ENCODE results near the gene CSNK1G2.

GRCh38 chr19:1924320-1924961, 16.5 kb upstream of the CSNK1G2 start:
- TF ChIP-seq, protein P1, sequence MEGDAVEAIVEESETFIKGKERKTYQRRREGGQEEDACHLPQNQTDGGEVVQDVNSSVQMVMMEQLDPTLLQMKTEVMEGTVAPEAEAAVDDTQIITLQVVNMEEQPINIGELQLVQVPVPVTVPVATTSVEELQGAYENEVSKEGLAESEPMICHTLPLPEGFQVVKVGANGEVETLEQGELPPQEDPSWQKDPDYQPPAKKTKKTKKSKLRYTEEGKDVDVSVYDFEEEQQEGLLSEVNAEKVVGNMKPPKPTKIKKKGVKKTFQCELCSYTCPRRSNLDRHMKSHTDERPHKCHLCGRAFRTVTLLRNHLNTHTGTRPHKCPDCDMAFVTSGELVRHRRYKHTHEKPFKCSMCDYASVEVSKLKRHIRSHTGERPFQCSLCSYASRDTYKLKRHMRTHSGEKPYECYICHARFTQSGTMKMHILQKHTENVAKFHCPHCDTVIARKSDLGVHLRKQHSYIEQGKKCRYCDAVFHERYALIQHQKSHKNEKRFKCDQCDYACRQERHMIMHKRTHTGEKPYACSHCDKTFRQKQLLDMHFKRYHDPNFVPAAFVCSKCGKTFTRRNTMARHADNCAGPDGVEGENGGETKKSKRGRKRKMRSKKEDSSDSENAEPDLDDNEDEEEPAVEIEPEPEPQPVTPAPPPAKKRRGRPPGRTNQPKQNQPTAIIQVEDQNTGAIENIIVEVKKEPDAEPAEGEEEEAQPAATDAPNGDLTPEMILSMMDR (IDR thresholded peaks at IDR 0.05): no peak
- TF ChIP-seq POLR2AphosphoS5 (IDR thresholded peaks at IDR 0.05): no peak

Data from esophagus muscularis mucosa (tissue), 3 donors.